Adrenal gland (tissue), 5 donors: ENCODE measurements around the gene LMX1B.

Experiments used
- CTCF ChIP-seq, 6 experiments: fragments of 450-650 bp in 4 of 6; fragments of 200-600 bp in 2 of 6; sonication (generic) in 1 of 6; IDR thresholded peaks; 1 replicate in 5 of 6; 2 replicates in 1 of 6; pipeline versions ENCODE4 v1.5.1 to v1.8.0; 2016 to 2021; ENCODE audit warnings: antibody characterized with exemption in 6 of 6, mild to moderate bottlenecking in 2 of 6, moderate library complexity in 1 of 6
- POLR2A ChIP-seq, 2 donors: fragments of 450-650 bp; IDR thresholded peaks; one replicate each; pipeline ENCODE4 v1.6.1; 2017; ENCODE audit warnings: antibody characterized with exemption in 2 of 2, mild to moderate bottlenecking in 2 of 2, moderate library complexity in 1 of 2
- donor health status: DM: no; HTN: no; CAD: no.

GRCh38 chr9:126733005-126733404 lies 119.3 kb downstream of the LMX1B start:
- TF ChIP-seq CTCF (IDR thresholded peaks at IDR 0.05) (no peak), POLR2A (IDR thresholded peaks at IDR 0.05) (no peak)
